ENCODE data around the gene ZBTB39.
"Not testable (repeated sequence)": the region's sequence is repeated elsewhere in the genome, so short reads cannot be mapped to it uniquely, and the experiment has no call there.

Gene ZBTB39

GRCh38 chr12:57005980-57006808 lies at the start of gene ZBTB39:
ZBTB39 (minus strand) TSS chr12:57006546; CDS start chr12:57004917, 1,629 bp downstream.
- DNase-seq: peak; percentile 70 to 71

- DNase-seq: no peak
Measured at GRCh38 chr12:57055824-57056223, 49.5 kb upstream of the ZBTB39 start.

- not testable (repeated sequence) for DNase-seq
Measured at GRCh38 chr12:57053901-57054300, 47.6 kb upstream of the ZBTB39 start.

GRCh38 chr12:57053146-57053545 lies 46.8 kb upstream of the ZBTB39 start:
- not testable (repeated sequence) for DNase-seq

- DNase-seq: no peak
Measured at GRCh38 chr12:57051011-57051410, 44.7 kb upstream of the ZBTB39 start.

- DNase-seq: no peak
Measured at GRCh38 chr12:57049890-57050289, 43.5 kb upstream of the ZBTB39 start, which contains the start of gene MYO1A. MYO1A (minus strand) TSS chr12:57050129; CDS start chr12:57048323, 1,806 bp downstream.

GRCh38 chr12:57049119-57049446 lies 42.7 kb upstream of the ZBTB39 start:
- DNase-seq: no peak

- DNase-seq: no peak
Measured at GRCh38 chr12:57048423-57049118, 42.2 kb upstream of the ZBTB39 start.

- DNase-seq: no peak
Measured at GRCh38 chr12:57047981-57048380, 41.6 kb upstream of the ZBTB39 start.

GRCh38 chr12:57046947-57047890 lies 40.9 kb upstream of the ZBTB39 start:
- DNase-seq: peak; percentile 49 to 50

GRCh38 chr12:57046086-57046791 lies 39.9 kb upstream of the ZBTB39 start:
- no peak for DNase-seq

GRCh38 chr12:57044889-57045288 lies 38.5 kb upstream of the ZBTB39 start:
- DNase-seq: no peak

- no peak for DNase-seq
Measured at GRCh38 chr12:57044468-57044867, 38.1 kb upstream of the ZBTB39 start.

- no peak for DNase-seq
Measured at GRCh38 chr12:57042695-57043094, 36.3 kb upstream of the ZBTB39 start.

- DNase-seq: no peak
Measured at GRCh38 chr12:57040750-57041149, 34.4 kb upstream of the ZBTB39 start.

- DNase-seq: no peak
Measured at GRCh38 chr12:57040211-57040610, 33.9 kb upstream of the ZBTB39 start.

GRCh38 chr12:57039016-57039798 lies 32.9 kb upstream of the ZBTB39 start:
- DNase-seq: no peak

- no peak for DNase-seq
Measured at GRCh38 chr12:57037264-57037663, 30.9 kb upstream of the ZBTB39 start.

- DNase-seq: no peak
Measured at GRCh38 chr12:57033431-57033830, 27.1 kb upstream of the ZBTB39 start.

- DNase-seq: no peak
Measured at GRCh38 chr12:57031789-57032188, 25.4 kb upstream of the ZBTB39 start.

- DNase-seq: no peak
Measured at GRCh38 chr12:57031138-57031725, 24.9 kb upstream of the ZBTB39 start.

Measured in stimulated activated CD4-positive, alpha-beta T cell treated with anti-CD3 and anti-CD28 coated beads, Interleukin-2, amount 100 ng/mL, for 24 hours (primary cell).